Measurements from ENCODE around the gene DAB1.

DNA sequence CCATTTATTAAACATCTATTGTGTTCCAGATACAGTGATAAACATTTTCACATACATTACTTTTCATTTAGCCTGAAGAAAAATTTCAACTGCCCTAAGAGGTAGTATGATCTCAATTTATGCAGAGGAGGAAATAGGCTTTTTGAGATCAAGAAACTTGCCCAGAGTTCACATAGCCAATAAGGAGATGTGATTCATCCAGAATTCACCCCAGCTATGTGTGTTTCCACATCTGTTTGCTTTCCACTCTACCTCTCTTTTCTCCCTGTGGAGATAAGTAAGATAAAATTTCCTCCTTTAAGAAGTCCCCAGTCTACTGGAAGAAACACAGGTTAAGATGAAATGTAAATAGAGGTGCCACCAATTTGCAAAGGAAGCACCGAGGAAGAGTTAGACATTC is 258.3 kb downstream of the DAB1 start:
- TF ChIP-seq, protein P1, sequence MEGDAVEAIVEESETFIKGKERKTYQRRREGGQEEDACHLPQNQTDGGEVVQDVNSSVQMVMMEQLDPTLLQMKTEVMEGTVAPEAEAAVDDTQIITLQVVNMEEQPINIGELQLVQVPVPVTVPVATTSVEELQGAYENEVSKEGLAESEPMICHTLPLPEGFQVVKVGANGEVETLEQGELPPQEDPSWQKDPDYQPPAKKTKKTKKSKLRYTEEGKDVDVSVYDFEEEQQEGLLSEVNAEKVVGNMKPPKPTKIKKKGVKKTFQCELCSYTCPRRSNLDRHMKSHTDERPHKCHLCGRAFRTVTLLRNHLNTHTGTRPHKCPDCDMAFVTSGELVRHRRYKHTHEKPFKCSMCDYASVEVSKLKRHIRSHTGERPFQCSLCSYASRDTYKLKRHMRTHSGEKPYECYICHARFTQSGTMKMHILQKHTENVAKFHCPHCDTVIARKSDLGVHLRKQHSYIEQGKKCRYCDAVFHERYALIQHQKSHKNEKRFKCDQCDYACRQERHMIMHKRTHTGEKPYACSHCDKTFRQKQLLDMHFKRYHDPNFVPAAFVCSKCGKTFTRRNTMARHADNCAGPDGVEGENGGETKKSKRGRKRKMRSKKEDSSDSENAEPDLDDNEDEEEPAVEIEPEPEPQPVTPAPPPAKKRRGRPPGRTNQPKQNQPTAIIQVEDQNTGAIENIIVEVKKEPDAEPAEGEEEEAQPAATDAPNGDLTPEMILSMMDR (IDR thresholded peaks at IDR 0.05) = no peak
- TF ChIP-seq POLR2A (IDR thresholded peaks at IDR 0.05) = no peak

Measured in right lobe of liver (tissue), 4 donors.